Activated CD4-positive, CD25-positive, alpha-beta regulatory T cell treated with anti-CD3 and anti-CD28 coated beads, Interleukin-2, amount 50 U/mL, for 24 hours (primary cell): ENCODE results near the gene ZP3.
"Not testable (repeated sequence)": the region's sequence is repeated elsewhere in the genome, so short reads cannot be mapped to it uniquely, and the experiment has no call there.

Experiments
- ATAC-seq, 2 donors: fragments of 150-1000 bp; cut with Tn5 transposase; one replicate each; pipeline ENCODE4 v1.10.0; 2021; ENCODE audit warnings: mild to moderate bottlenecking in 1 of 2, moderate library complexity in 1 of 2

Gene ZP3

DNA sequence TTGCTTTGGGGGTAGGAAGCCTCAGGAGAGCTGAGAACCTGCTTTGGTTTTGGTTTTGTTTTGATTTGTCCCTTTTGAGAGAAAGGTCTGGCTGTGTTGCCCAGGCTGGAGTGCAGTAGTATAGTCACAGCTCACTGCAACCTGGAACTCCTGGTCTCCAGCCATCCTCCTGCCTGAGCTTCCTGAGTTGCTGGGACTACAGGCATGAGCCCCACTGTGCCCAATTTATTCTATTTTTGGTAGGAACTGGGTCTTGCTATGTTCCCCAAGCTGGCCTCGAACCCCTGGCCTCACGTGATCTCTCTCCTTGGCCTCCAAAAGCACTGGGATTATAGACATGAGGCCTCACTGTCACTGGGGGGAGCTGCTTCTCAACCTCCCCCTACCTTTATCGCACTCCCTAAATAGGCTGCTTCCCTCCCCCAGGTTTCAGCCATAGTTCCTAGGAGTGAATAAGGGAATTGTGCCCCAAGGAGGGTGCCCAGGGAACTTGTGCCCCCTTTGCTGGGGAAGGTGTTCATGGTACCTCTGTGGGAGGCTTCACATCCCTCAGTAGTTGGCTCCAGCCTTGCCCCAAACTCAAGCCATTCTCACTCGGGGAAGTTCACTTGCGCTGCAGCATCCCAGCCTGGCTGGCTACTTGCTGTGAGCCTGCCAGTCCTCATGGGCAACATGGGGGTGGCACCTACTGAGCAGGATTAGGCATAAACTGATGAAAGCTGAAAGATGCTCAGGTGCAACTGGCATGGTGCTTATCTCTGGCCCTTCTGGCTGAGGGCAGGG is 18.1 kb downstream of the ZP3 start:
- ATAC-seq: not testable (repeated sequence)

DNA sequence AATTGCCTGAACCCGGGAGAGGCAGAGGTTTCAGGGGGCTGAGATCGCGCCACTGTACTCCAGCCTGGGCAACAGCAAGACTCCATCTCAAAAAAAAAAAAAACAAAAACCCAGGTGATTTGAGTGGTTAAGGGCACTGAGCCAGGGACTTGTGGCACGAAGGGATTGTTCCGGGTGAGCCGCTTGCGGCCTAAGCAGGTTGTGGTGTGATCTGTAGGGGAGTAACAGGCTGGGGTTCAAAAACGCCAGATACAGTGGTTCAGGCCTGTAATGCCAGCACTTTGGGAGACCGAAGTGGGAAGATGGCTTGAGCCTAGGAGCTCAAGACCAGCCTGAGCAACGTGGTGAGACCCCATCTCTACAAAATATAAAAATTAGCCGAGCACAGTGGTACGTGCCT is 19.1 kb downstream of the ZP3 start:
- ATAC-seq: not testable (repeated sequence)

DNA sequence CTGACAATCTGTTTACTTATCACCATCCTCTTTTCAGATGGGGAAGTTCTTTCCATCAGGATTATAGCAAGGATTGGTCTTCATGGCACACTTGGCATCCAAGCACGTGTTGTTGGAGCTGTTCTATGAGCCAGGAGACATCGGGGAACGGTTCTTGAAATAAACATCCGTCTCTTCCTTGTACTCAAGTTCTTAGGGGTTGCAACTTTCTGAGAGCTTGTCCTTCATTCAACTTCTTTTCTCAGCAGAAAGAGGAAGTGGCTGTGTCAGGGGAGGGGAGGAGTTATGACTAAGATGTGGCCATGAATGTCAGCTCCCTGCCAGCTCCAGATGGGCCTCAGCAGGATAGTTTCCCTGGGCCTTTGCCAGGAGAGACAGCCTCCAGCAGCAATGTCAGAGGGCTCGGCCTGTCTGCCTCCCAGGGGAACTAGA is 20.8 kb downstream of the ZP3 start:
- ATAC-seq: peak; percentile 77 to 88

DNA sequence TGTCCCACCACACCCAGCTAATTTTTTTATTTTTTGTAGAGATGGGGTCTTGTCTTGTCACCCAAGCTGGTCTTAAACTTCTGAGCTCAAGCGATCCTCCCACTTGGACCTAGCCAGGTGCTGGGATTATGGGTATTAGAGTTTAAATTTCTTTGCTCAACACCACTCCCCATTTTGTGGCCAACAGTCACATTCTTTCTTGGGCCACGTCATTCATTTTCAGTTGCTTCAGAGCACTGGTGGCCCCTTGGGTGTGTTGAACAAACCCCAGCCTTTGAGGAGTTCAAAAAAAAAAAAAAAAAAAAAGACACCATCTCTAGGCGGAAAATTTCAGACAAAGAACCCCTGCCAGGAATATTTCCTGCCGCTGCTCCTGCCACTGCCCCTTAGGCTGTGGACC is 32.3 kb downstream of the ZP3 start:
- not testable (repeated sequence) for ATAC-seq

DNA sequence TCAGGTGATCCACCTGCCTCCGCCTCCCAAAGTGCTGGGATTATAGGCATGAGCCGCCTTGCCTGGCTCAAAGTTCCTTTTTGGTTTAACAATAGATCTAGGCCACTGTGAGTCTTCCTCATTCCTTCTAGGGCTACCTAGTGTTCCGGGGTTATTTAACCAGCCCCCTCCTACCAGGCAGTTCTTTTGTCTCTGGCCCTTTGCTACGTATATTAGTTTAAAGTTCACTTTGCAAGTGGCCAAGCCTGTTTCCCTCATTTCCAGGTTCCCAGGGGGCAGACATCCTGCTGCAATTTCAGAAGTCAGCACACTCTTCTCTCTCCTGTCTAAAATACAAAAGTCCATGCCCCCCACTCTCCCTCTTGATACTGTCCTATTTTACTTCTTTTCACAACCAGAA is 33.8 kb downstream of the ZP3 start:
- not testable (repeated sequence) for ATAC-seq

DNA sequence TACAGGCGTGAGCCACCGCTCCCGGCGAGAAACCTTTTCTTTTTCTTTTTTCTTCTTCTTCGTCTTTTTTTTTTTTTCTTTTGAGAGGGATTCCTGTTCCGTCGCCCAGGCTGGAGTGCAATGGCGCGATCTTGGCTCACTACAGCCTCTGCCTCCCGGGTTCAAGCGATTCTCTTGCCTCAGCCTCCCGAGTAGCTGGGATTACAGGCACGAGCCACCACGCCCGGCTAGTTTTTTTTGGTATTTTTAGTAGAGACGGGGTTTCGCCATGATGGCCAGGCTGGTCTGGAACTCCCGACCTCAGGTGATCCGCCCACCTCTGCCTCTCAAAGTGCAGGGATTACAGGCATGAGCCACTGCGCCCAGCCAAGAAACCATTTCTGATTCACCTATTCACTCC is 36.0 kb downstream of the ZP3 start:
- ATAC-seq: not testable (repeated sequence)

DNA sequence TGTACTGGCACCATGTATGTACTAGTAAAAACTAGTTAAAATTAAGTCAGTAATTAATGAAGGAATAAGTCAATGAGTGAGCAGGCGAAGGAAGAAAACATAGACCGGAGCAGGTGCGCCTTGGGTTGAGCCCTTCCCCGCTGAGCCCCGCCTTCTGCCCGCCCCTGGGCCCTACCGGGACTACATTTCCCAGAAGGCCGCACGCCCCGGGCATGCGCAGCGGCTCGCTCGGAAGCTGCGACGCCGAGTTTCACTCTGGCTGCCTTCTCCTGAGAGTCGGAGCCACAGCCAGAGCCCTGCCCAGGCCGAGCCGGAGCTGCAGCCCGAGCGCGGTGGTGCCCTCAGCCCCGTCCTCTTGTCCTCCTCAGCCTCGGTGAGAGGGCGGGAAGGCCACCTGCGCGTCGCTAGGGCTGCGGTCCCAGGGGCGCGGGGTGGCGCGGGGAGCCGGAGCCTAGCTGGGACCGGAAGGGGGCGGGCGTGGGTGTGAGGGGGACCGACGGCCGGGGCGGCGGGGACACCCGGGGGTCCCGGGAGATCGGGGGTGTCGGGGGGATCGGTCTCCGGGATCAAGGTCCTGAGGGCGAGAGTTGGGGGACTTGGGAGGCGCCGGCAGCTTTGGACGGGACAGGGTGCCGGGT is 36.8 kb downstream of the ZP3 start, which contains the start of gene DTX2:
Gene DTX2, plus strand, starts transcription at position 246 of the 638 bp plus-strand sequence. CDS start 18,801 bp downstream, outside the sequence.
- ATAC-seq: peak; percentile 99

DNA sequence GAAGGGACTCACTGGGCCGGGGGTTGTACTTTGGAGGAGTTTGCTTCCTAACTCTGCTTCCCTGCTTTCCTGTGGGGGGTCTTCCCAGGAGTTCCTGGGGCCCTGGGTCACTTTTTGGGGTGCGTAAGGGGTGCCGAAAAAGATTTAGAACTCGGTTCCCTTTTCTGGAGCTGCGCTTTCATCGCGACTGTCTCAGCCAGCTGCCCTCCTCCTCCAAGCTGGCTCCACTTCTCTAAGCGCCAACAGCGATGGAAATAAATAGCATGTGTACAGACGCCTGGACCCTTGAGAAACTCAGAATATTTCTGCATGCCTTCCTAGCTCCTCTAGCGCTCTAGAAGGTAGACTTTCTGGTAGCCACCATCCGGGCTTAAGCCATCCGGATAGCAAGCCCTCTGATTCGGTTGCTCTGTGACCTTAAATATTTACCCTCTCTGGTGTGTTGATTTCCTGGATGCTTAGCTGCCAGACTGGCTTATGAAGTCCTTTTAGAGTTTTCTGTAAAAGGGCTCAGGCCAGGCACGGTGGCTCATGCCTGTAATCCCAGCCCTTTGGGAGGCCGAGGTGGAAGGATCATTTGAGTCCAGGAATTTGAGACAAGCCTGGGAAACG is 37.6 kb downstream of the ZP3 start:
- ATAC-seq: not testable (repeated sequence)

DNA sequence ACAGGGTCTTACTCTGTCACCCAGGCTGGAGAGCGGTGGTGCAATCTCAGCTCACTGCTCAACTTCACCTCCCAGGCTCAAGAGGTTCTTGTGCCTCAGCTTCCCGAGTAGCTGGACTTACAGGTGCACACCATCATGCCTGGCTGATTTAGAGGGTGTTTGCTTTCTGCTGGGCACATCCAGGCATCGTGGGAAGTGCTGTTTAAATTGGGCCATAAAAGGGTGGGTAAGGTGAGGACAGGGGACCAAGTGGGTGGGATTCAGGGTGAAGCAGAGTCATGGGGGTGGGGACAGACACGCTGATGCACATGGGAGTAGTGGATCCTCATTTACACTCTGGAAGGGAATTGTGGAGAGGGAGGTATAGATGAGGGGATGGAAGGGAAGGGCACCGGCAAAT is 40.2 kb downstream of the ZP3 start:
- ATAC-seq: not testable (repeated sequence)

DNA sequence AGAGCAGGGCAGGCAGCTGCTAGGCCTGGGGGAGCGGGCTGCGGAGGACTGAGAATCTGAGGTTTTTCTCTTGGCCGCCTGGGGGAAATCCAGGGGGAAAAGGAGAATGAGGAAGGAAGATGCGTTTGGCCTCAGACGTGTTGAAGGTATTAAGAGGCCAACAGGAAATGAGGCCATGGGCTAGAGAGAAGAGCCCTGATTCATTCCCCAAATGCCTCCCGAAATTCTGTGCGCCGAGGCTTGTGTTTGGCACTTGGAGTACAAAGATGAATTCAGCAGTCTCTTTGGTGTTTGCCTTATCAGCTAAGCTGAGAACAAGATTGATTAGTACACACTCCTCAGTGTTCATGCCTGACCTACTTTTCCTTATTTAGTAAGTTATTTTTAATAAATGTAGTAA is 41.2 kb downstream of the ZP3 start:
- ATAC-seq: not testable (repeated sequence)

DNA sequence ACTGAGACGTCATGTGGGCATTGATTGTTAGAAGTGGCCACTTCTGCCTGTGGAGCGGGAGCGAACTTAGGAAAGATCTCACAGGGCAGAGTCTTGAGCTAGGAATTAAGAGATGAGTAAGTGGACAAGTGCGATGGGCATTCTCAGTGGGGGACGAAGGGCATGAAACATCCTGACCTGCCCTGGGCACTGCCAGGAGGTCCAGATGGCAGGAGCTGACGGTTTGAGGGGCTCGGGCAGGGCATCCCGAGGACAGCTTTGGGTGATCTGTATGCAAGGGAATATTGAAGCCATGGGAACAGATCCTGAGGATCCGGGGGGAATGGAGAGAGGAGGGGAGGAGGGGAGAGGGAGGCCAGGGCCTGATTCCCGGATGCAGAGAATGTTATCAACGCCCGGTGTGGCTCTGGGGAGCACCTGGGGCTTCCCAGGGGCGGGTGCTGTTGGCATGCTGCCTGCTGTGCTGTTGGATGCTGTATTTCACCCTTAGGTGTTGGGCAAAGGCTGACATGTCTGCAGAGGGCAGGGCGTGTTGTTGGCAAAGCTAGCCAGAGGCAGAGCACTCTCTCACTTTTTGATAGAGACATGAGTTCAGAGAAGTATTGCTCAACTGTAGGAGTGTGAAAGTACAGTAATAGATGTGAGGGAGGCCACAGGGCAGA is 43.1 kb downstream of the ZP3 start:
- not testable (repeated sequence) for ATAC-seq

DNA sequence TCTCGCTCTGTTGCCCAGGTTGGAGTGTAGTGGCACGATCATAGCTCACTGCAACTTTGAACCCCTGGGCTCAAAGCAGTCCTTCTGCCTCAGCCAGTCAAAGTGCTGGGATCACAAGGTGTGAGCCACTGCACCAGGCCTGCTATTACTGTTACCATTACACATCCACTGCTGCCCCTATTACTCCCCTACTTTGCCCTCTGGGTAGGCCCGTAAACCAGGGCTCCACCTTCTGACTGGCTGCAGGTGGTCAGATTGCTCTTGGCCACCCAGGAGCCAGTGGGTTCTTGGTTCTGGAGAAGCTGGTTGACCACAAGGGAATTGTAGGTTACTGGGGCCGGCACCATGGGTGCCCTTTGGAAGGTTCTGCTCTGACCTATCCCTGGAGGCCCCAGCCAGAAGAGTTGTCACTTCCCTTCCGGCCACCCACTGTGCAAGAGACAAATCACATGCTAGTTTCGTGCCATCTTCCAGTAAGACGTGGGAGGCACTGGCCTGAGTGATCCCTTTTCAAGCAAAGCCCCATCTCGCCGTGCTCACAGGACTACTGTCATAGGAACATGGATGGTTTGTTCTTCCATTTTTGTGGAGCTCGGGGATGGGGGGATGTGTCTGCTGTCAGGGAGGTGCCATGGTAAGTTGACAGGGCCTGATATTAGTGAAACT is 46.9 kb downstream of the ZP3 start:
- not testable (repeated sequence) for ATAC-seq

DNA sequence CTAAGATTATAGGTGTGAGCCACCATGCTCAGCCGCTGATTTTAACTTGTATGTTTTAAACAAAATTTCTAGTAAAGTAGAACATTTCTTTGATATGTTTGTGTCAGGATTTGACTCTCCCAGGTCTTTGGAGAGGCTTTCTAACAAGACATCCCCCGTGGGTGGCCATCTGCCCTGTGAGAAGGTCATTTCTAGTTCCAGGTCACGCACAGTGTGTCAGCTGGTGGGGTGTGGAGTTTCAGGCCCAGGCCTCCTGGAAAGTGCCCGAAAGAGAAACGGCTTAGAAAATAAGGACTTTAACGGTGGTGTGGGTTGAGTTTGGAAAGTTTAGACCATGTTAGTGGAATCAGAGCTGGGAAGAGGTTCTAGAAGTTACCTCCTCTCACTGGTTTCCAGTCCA is 48.3 kb downstream of the ZP3 start:
- ATAC-seq: not testable (repeated sequence)

DNA sequence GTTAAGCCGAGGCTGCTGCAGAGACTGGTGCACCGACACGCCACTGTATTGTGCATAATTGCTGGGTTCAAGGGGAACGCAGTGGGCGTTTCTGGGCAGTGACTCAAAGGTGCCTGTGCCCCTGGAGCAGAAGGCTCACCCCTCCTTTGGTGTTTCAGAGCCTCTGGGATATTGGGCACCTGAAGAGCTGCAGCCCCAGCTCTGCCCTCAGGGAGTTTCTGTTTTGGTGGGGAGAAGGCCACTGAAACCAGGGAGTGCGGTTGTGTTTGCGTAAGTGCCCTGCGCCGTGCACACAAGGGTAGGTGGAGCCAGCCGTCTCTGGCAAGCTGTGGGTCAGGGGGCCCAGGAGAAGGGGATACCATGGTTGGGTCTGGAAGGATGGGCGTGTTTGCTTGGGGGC is 51.5 kb downstream of the ZP3 start:
- not testable (repeated sequence) for ATAC-seq

DNA sequence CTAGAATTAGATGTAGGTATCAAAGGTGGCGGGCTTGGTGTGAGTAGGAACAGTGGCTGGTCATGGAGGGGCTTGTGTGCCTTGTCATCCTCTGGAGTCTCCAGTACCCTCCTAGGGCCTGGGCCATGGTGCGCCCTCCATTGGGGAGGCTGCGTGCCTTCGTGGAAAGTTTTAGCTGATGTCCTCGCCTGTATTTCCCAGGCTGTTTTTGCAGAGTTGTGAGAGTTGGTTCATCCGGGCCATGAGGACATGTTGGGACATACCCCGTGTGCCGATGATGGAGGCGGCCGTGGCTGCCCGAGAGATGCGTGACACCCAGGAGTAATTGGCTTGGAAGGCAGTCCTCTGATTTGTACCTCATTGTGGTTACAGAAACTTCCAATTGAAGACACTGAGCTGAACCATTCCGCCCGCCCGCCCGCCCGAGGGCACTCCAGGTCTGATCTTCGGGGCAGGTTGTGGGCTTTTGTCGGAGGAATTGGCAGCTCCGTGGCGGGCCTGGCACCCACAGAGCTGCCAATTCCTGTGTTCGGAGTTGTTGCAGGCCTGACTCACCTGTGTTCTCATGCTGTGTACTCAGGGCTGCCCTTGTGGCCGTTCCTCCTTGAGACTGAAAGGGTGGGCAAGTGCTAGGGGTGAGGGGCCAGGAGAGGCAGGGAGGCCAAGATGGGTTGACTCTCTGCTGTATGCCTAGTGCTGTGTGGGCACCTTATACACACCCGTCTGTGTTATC is 52.2 kb downstream of the ZP3 start:
- not testable (repeated sequence) for ATAC-seq

DNA sequence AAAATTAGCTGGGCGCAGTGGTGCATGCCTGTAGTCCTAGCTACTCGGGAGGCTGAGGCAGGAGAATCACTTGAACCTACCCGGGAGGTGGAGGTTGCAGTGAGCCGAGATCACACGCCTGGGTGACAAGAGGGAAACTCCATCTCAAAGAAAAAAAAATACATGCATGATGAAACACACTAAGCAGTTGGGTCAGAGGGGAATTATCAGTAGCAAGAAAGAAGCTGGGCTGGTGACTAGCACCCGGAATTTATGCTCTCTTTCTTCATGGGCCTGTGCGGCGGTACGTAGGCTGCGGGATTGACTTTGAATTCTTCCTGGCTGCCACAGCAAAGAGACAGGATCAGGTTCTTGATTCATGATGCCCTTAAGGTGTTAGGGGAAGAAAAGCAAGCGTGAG is 54.9 kb downstream of the ZP3 start:
- peak in 1 of 2 donors; percentile 33 for ATAC-seq

DNA sequence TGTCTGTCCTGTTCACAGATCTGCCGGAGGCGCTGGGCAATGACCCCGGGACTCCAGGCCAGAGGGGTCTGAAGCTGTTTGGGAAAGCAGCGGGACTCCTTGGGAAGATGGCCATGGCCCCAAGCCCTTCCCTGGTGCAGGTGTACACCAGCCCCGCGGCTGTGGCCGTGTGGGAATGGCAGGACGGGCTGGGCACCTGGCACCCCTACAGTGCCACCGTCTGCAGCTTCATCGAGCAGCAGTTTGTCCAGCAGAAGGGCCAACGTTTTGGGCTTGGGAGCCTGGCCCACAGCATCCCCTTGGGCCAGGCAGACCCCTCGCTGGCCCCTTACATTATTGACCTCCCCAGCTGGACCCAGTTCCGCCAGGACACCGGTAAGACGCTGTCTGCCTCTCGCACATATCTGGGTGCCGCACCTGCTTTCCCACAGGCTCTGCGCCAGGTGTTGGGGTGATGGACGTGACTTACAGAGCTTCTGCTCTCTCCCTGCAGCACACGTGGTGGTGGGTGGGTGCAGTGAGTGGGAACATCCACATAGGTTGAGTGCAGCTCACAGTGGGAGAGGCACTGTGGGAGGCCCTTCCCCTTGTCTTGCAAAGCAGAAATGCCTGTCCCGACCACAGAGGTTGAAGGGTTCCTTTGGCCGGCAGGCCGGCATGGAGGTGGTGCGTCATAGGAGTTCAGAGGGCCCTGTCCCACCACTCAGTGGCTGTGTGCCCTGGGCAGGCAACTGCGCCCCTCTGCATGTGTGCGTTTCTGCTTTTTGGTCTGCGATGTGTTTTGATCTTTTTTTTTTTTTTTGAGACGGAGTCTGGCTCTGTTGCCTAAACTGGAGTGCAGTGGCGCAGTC is 55.9 kb downstream of the ZP3 start:
- not testable (repeated sequence) for ATAC-seq

DNA sequence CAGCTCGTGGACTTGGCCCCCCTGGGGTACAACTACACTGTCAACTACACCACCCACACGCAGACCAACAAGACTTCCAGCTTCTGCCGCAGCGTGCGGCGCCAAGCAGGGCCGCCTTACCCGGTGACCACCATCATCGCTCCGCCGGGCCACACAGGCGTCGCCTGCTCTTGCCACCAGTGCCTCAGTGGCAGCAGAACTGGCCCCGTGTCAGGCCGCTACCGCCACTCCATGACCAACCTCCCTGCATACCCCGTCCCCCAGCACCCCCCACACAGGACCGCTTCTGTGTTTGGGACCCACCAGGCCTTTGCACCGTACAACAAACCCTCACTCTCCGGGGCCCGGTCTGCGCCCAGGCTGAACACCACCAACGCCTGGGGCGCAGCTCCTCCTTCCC is 57.9 kb downstream of the ZP3 start:
- ATAC-seq: not testable (repeated sequence)

DNA sequence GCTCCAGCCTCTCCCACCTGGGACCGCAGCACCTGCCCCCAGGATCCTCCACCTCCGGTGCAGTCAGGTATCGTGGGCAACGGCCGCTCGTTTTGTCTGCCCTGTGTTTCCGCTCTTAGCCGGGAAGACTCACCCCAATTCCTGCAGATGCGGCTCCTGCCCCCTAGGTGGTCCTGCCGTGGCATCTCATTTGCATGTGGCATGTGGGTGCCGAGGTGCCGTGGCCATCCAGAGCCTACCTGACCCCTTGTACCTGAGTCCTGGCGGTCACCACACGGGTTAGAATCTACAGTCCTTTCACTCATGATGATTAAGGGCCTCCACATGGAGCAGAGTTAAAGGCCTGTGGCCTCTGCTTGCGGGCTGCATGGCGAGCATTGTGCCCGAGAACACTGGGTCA is 58.3 kb downstream of the ZP3 start:
- ATAC-seq: not testable (repeated sequence)

DNA sequence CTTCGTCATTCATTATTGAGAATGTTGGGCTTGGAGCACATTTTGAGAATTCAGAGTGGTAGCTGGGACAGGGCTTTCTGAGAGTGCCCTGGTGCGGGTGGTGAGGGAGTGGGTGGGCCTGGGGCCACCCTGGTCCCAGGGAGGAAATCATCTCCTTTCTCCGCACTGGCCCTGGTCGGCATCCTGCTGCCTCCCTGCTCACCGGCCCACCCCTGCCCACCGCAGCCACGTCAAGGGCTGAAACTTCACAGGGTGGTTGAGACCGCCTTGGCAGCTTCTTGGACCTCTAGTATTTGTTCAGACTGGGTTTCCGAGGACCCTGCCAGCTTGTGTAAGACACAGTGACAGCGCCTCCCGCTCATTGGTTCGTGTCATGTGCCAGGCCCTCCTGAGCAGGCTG is 59.7 kb downstream of the ZP3 start:
- ATAC-seq: not testable (repeated sequence)
